ENCODE data around the gene DTX3L.

Gene DTX3L

DNA sequence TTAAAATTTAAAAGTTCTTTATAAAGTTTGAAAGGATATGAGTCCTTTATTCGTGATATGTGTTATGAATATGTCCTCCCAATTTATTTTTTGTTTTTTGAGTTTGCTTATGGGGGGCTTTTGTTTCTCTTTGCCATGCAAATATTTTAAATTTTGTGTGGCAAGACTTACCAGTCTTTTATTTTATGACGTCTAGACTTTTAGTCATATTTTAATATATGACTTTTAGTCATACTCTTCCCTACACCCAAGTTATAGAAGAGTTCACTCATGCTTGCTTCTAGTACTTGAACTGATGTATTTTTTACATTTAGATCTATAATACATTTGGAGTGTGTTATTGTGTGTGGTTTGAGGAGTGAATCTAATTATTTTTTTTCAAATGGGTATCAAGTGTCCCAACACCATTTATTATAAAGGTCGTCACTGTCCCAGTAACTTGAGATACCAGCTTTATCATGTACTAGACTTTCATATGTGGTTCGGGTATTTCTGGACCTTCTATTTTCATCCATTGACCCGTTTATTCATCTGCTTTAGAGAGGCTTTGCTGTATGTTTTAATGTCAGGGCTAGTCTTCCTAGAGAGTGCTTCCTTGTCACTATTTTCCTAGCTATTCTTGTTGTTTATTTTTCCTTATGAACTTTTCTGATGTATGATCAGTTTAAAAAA is 14.1 kb downstream of the DTX3L start:
- no peaks in the 10 kb centered on the region for H3K79me2 ChIP-seq (ENCODE audit: insufficient read depth, low read length)
- H4K20me1 ChIP-seq (ENCODE audit: insufficient read depth, low read length, poor library complexity, severe bottlenecking): no peaks in the 10 kb centered on the region
- H3K9me3 ChIP-seq (ENCODE audit: insufficient read depth, low read depth, low read length): peaks cover 15% of the 10 kb centered on the region
- peak overlapping the region; percentile 37 for H3K4me2 ChIP-seq (ENCODE audit: low read depth, low read length, poor library complexity, severe bottlenecking)
- TF ChIP-seq, protein P1, sequence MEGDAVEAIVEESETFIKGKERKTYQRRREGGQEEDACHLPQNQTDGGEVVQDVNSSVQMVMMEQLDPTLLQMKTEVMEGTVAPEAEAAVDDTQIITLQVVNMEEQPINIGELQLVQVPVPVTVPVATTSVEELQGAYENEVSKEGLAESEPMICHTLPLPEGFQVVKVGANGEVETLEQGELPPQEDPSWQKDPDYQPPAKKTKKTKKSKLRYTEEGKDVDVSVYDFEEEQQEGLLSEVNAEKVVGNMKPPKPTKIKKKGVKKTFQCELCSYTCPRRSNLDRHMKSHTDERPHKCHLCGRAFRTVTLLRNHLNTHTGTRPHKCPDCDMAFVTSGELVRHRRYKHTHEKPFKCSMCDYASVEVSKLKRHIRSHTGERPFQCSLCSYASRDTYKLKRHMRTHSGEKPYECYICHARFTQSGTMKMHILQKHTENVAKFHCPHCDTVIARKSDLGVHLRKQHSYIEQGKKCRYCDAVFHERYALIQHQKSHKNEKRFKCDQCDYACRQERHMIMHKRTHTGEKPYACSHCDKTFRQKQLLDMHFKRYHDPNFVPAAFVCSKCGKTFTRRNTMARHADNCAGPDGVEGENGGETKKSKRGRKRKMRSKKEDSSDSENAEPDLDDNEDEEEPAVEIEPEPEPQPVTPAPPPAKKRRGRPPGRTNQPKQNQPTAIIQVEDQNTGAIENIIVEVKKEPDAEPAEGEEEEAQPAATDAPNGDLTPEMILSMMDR (conservative IDR thresholded peaks at IDR 0.05; ENCODE audit: low read length): no peak
- TF ChIP-seq EZH2phosphoT487 (IDR thresholded peaks at IDR 0.05; ENCODE audit: borderline replicate concordance): no peak
- peak overlapping the region; percentile 75 for H2AFZ ChIP-seq (ENCODE audit: low read length)
- no peaks in the 10 kb centered on the region for H3K36me3 ChIP-seq (ENCODE audit: insufficient read depth, low read length)
- H3K27me3 ChIP-seq (ENCODE audit: insufficient read depth, low read length, poor library complexity, severe bottlenecking): no peaks in the 10 kb centered on the region
- H3K9me2 ChIP-seq (replicated peaks; ENCODE audit: low read depth, low read length): no peaks in the 10 kb centered on the region
- no peaks in the 10 kb centered on the region; the same call in 1 of the 2 replicates for H3F3A ChIP-seq (ENCODE audit: low read depth)
- H3K4me3 ChIP-seq (ENCODE audit: low read length, poor library complexity, severe bottlenecking): peak overlapping the region; percentile 64
- peaks cover 4% of the 10 kb centered on the region for H3K4me1 ChIP-seq (ENCODE audit: insufficient read depth, low read length, poor library complexity, severe bottlenecking)
- H3K9ac ChIP-seq (ENCODE audit: low read depth, low read length, poor library complexity, severe bottlenecking): peak overlapping the region; percentile 49

- H3K27me3 ChIP-seq (ENCODE audit: insufficient read depth, low read length, poor library complexity, severe bottlenecking): no peaks in the 10 kb centered on the region
- H3K79me2 ChIP-seq (ENCODE audit: insufficient read depth, low read length): no peaks in the 10 kb centered on the region
- no peak overlapping the region for H3K4me3 ChIP-seq (ENCODE audit: low read length, poor library complexity, severe bottlenecking)
- no peaks in the 10 kb centered on the region for H3F3A ChIP-seq (ENCODE audit: low read depth)
- peaks cover 15% of the 10 kb centered on the region for H3K9me3 ChIP-seq (ENCODE audit: insufficient read depth, low read depth, low read length)
- no peak overlapping the region for H3K4me2 ChIP-seq (ENCODE audit: low read depth, low read length, poor library complexity, severe bottlenecking)
- H3K9ac ChIP-seq (ENCODE audit: low read depth, low read length, poor library complexity, severe bottlenecking): no peak overlapping the region
- no peaks in the 10 kb centered on the region for H3K9me2 ChIP-seq (replicated peaks; ENCODE audit: low read depth, low read length)
- no peaks in the 10 kb centered on the region for H3K36me3 ChIP-seq (ENCODE audit: insufficient read depth, low read length)
- no peaks in the 10 kb centered on the region for H3K4me1 ChIP-seq (ENCODE audit: insufficient read depth, low read length, poor library complexity, severe bottlenecking)
- H2AFZ ChIP-seq (ENCODE audit: low read length): no peak overlapping the region
- H4K20me1 ChIP-seq (ENCODE audit: insufficient read depth, low read length, poor library complexity, severe bottlenecking): no peaks in the 10 kb centered on the region
- TF ChIP-seq EZH2phosphoT487 (IDR thresholded peaks at IDR 0.05; ENCODE audit: borderline replicate concordance): no peak
- TF ChIP-seq, protein P1 (conservative IDR thresholded peaks at IDR 0.05; ENCODE audit: low read length): no peak
Measured at GRCh38 chr3:122580470-122580869, 16.3 kb downstream of the DTX3L start.

DNA sequence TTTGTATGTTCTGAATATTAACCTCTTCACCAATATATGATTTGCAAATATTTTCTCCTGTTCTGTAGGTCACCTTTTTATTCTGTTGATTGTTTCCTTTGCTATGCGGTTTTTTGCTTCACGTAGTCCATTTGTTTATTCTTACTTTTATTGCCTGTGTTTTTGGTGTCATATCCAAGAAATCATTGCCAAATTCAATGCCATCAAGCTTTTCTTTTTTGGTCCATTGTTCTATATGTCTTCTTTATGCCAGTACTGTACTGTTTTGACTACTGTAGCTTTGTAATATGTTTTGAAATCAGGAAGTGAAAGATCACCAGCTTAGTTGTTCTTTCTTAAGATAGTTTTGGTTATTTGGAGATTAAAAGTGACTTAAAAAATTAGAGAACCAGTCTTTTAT is 17.5 kb downstream of the DTX3L start:
- Histone ChIP-seq H3K4me3 (ENCODE audit: low read length, poor library complexity, severe bottlenecking) (no peak overlapping the region), H3F3A (ENCODE audit: low read depth) (no peaks in the 10 kb centered on the region), H2AFZ (ENCODE audit: low read length) (no peak overlapping the region), H3K9ac (ENCODE audit: low read depth, low read length, poor library complexity, severe bottlenecking) (no peak overlapping the region), H3K79me2 (ENCODE audit: insufficient read depth, low read length) (no peaks in the 10 kb centered on the region), H3K4me1 (ENCODE audit: insufficient read depth, low read length, poor library complexity, severe bottlenecking) (no peaks in the 10 kb centered on the region), H3K27me3 (ENCODE audit: insufficient read depth, low read length, poor library complexity, severe bottlenecking) (no peaks in the 10 kb centered on the region), H3K4me2 (ENCODE audit: low read depth, low read length, poor library complexity, severe bottlenecking) (no peak overlapping the region), H3K9me3 (ENCODE audit: insufficient read depth, low read depth, low read length) (peaks cover 15% of the 10 kb centered on the region), H4K20me1 (ENCODE audit: insufficient read depth, low read length, poor library complexity, severe bottlenecking) (no peaks in the 10 kb centered on the region), H3K9me2 (replicated peaks; ENCODE audit: low read depth, low read length) (no peaks in the 10 kb centered on the region), H3K36me3 (ENCODE audit: insufficient read depth, low read length) (no peaks in the 10 kb centered on the region)
- TF ChIP-seq, protein P1 (conservative IDR thresholded peaks at IDR 0.05; ENCODE audit: low read length): no peak
- TF ChIP-seq EZH2phosphoT487 (IDR thresholded peaks at IDR 0.05; ENCODE audit: borderline replicate concordance): no peak
